NCI-H1048 (cell line): ENCODE results near the gene CD34.
"Not testable (repeated sequence)": the region's sequence is repeated elsewhere in the genome, so short reads cannot be mapped to it uniquely, and the experiment has no call there.

Experiments
- DNase-seq: peaks from one replicate; lab custom pipeline; 2025; lab: John Stamatoyannopoulos, UW

CD34 gene

GRCh38 chr1:207933205-207933800 is 22.4 kb upstream of the CD34 start:
- no peak for DNase-seq

DNA sequence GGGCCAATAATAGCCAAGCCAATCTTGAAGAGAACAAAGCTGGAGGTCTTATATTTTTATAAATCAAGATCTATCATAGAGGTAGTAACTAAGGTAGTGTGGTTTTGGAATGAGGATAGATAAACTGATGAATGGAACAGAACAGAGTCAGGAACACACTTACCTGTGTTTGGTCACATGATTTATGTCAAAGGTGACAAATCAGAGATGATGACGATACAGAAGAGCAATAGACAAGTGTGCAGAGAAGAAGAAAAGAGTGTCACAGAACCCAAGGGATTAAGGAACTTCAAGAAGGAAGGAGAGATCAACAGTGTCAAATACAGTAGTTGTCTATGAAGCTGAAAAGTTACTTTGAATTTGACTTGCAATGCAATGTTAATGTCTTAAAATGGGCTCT is 16.1 kb upstream of the CD34 start:
- DNase-seq = no peak

GRCh38 chr1:207925969-207926368 is 15.0 kb upstream of the CD34 start:
- not testable (repeated sequence) for DNase-seq

GRCh38 chr1:207925210-207925609 is 14.3 kb upstream of the CD34 start:
- DNase-seq = no peak

GRCh38 chr1:207923561-207923960 is 12.6 kb upstream of the CD34 start:
- DNase-seq = no peak

DNA sequence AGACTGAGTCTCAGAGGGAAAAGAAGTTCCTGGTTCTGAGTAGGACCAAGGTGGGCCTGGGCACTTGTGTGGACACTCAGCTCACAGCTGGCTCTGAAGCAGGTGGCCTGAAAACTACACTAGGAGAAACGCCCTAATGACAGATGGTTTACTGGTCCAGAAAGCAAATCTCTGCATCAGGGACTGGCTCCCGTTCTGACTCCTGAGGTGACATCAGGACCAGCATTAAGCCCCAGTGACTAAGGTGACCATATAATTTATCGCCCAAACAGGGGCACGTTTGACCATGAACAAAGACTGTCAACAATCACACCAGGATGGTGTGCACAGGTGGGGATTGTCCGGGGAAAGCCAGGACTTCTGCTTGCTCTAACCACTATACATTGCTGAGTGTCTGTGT is 12.2 kb upstream of the CD34 start:
- no peak for DNase-seq

GRCh38 chr1:207922554-207922953 is 11.6 kb upstream of the CD34 start:
- DNase-seq = no peak

DNA sequence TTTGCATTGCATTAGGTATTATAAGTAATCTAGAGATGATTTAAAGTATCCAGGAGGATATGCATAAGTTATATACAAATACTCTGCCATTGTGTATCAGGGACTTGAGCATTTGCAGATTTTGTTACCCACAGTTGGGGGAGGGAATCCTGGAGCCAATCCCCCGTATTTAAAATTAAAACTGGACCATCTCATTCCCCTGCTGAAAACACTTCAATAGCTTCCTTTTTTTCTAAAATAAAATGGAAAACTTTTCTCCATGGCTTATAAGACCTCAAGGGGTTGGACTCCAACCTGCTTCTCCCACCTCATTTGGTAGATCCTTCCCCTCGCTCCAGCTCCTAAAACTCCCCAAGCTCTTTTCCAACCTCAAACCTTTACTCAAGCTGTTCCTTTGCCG is 10.4 kb upstream of the CD34 start:
- DNase-seq = no peak

DNA sequence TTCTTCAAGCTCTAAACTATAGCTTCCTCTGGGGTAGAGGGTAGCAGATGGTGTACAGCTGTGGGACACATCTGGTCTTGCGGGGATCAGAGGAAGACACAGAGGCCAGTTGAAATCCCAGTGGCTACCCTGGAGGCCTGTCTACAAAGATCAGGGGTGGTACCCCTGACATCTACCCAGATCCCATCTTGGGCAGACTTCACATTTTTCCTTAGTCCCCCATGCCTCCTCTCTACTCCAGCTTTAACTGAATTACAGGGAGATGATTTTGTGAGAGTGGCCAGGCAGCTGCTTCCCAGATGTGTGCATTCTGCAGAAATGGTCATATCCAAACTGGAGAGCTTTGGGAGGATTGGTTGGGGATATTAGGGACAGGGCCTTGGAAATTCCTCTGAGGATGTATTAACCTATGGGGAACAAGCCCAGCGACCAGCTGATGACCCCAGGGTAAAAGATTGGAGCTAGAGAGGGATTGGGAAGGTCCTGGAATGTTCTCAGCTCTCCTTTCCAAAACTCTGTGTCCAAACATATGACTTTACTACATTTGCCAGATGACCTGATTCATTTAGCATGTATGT is 9.6 kb upstream of the CD34 start:
- DNase-seq = no peak

- DNase-seq = no peak
These were observed 8.7 kb upstream of the CD34 start for GRCh38 chr1:207919523-207920170.

- DNase-seq = no peak
These were observed 7.7 kb upstream of the CD34 start for GRCh38 chr1:207918581-207918980.

DNA sequence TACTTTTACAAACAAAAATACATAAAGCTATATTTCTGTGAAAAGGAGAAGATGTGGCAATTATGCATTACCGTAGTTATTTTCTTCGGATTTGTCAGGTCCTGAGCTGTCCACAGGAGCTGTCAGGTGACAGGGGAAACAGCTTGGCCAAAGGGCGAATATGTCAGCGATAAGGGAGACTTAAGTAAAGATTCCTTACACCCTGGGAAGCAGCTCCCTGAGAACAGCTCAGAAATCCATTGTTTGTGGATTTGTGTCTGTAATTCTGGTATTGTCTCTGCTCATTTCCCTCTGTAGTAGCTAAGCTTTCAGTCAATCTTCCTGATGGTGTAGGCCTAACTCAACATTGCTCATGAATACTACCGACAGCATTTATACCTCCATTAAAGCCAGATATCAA is 7.1 kb upstream of the CD34 start:
- no peak for DNase-seq

DNA sequence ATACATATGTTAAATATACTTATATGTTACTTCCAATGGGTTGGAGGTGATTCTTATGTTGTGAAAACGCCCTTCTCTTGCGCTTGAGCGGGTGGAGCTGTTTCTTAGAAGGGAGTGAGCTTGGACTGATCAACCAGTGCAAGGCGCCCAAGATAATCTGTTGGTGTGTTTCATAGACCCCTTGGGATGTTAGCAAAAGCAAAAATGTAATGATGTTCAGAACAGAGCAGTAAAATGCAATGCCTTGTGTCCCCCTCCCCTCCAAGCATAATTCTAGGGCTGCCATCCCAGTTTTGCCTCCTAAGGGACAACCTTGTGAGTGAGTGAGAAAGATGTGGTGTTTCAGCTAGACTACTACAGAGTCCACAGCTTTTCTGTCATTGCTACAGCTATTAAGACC is 6.2 kb upstream of the CD34 start:
- no peak for DNase-seq

DNA sequence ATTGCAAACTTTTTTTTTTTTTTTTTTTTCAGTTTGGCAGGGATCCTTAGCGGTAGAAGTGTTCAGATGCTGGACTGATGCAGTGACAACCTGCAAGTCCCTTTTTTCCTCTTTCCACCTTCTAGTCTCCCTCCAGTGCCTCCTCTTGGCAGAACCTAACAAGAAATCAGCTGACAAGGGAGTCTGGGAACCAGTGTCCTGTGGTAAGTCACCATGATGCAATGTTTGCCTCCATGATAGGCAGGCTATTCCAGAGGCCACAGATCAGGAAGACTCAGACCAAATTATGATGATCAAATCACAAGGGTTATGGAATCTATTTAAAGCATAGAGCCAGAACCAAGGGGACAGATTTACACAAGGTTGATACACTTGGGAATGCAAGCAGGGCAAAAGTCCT is 3.0 kb upstream of the CD34 start:
- DNase-seq = no peak

DNA sequence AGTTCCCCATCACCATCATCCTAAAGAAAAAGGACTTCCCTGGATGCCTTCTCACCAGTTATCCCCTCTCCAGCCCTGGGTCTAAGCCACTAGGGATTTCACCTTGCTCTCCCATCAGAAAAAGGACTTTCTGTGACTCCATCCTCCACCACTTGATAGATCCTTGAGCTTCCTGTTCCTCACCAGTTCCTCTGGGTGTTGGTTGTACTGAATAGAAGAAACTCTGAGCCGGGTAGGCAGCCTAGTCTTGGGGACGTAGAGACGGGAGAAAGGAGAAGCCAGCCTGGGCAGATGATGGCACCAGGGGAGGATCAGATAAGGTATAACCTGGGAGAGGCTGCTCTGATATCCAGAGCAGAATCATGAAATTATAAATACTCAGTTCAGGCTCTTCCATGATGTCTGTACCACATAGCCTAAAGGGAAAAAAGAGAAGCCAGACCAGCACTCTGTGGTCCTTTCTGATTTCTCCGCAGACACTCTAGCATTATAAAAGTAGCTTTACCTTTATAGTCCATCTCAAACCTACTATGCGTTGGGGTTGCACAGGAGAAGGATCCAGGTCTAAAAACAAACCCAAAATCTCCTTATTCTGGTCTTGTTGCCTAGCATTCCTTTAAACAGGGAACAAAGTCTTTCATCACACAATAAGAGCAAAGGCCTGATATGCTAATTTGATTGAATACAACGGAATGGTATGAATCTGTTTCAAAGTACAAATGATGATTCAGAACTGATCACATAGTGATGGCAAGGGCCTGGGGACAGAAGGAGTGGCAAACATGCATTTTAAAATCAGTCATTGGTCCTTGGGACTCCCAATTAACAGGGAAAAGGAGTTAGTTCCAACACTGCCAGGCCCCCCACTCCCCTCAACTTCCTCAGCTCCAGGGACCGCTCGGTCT is 1.2 kb upstream of the CD34 start:
- no peak for DNase-seq

DNA sequence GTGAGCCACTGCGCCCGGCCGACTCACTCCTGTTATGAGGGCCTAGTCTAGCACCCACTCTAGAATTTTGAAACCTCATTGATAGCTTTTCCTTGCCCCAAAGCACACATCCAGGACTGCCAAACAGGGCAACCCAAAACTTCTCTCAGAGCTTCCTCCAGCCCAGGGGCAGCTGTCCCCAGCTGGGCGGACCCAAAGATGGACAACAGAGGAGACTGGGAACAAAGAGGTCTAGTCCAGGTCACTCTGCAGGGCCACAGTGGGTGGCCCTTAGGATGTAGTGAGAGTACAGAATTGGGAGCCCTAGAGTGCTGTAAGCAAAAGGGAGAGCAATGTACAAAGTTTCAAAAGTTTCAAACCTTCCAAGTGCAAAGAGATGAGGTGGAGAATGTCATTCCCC is 1.2 kb downstream of the CD34 start:
- no peak for DNase-seq

DNA sequence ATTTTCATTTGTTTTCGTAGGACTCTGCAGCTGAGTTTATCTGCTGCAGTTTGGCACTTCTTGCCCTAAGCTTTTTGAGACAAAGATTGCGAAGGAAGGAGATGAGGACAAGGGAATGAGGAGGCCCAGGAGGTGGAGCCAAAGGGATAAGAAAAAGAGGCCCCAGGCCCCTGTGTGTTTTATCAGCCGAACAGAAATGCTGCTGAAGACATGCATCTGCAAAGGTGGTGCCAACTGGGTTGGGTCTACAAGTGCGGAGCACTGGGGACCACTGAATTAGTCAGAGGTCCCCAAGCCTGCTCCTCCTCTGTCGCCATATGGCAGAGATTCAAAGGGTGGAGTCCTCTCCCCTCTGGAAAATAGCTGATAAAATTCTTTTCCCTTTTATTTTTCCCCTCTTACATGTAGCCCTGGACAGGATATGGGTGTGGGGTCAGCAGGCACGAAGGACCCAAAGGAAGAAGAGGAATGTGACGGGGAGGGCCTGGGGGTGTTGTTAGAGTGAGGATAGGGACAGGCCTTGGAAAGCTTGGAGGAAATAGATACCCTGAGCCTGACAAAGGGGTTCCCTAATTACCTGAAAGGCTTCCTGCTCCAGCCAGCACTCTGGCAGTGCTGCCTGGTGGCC is 2.7 kb downstream of the CD34 start:
- no peak for DNase-seq

- DNase-seq = no peak
These were observed 6.5 kb downstream of the CD34 start for GRCh38 chr1:207904391-207904790.

- no peak for DNase-seq
These were observed 7.2 kb downstream of the CD34 start for GRCh38 chr1:207903767-207904166.

DNA sequence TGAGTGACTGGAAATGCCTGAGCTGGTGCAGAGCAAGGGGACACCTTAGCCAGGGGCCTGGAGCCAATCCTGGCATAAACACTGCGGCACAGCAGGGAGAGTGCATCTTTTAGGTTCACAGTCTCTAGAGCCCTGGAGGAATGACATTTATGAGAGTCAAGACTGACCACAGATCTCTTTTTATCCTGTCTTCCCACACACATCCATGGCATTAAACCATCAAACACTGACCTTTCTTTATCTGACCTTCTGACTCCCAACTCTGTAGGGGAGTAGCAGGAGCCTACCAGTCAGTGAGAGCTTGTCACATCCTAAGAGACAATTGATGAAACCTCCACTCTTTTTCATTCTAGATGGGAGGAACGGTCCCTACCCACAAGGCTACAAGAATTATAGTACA is 7.9 kb downstream of the CD34 start:
- DNase-seq = no peak

DNA sequence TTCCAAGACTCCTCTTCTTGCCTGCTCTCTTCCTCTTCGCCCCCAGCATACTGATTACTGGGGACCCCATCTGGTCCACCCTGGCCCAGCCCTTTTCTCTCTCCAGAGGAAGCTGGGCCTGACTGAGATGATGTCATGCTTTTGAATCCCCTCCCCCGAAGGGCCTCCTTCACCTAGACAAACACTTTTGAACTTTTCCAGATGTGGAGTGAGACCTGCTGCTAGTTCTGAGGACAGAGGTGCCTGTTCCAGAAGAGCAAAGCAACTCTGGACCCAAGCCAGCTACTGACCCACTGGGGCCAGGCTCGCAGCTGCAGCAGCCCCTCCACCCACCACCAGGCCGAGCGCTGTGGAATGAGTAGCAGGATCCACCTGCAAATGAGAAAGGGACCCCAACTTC is 8.4 kb downstream of the CD34 start:
- no peak for DNase-seq

DNA sequence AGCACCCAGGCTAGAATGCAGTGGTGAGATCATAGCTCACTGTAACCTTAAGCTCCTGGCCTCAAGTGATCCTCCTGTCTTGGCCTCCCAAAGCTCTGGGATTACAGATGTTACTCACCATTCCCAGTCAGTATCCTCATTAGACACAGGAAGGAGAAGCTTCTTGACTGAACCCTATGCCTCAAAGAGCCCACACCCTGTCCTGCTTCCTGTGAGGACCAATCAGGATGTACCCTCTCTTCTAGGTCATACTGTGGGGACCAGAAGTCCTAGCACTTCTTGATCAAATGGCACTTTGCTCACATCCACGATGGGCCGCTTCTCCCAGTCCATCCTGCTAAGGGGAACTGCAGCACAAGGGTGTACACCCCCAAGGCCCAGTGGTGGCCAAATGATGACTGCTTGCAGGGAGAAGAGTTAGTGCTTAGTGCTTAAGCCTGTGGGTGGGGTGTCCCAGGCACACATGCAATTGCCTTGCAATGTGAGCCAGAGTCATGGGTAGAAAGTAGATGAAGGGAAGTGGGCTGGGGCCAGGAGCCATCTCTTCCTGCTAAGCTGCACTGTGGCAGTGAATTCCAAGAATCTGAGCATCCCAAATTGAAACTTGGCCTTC is 9.8 kb downstream of the CD34 start:
- DNase-seq = no peak
